Measurements from ENCODE around the gene NUP160.

NUP160 gene

DNA sequence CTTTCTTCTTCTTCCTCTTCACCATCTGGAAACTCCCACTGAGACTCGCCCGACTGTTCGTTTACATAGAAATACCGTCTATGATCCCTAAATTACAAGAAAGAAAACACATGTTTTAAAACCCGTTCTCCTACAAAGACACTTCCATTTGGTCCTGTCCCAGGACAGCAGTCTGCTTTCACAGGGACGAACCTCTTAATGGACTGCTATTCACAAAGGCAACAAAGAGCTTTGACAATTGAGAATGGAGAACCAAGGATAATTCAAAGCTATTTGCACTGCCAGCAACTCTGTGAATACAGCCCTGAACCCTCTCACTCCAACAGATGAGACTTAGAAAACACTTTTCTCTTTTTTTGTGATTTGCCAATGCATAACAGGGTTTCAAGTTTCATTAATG is 116.7 kb downstream of the NUP160 start:
- in situ Hi-C loops (cut with MboI; ENCODE audit: low sequenced_read_pairs): no loop called here

Data from hTERT RPE-1 (cell line).